Measurements from ENCODE around the gene OR51L1.

Gene OR51L1

GRCh38 chr11:5013012-5013411 is 18.4 kb downstream of the OR51L1 start:
- DNase-seq (ENCODE audit: insufficient read length, low spot score) (no peak), FAIRE-seq (no peak)
- TF ChIP-seq, protein P1, sequence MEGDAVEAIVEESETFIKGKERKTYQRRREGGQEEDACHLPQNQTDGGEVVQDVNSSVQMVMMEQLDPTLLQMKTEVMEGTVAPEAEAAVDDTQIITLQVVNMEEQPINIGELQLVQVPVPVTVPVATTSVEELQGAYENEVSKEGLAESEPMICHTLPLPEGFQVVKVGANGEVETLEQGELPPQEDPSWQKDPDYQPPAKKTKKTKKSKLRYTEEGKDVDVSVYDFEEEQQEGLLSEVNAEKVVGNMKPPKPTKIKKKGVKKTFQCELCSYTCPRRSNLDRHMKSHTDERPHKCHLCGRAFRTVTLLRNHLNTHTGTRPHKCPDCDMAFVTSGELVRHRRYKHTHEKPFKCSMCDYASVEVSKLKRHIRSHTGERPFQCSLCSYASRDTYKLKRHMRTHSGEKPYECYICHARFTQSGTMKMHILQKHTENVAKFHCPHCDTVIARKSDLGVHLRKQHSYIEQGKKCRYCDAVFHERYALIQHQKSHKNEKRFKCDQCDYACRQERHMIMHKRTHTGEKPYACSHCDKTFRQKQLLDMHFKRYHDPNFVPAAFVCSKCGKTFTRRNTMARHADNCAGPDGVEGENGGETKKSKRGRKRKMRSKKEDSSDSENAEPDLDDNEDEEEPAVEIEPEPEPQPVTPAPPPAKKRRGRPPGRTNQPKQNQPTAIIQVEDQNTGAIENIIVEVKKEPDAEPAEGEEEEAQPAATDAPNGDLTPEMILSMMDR (IDR thresholded peaks at IDR 0.05; ENCODE audit: insufficient read depth, missing control alignments) = no peak

DNA sequence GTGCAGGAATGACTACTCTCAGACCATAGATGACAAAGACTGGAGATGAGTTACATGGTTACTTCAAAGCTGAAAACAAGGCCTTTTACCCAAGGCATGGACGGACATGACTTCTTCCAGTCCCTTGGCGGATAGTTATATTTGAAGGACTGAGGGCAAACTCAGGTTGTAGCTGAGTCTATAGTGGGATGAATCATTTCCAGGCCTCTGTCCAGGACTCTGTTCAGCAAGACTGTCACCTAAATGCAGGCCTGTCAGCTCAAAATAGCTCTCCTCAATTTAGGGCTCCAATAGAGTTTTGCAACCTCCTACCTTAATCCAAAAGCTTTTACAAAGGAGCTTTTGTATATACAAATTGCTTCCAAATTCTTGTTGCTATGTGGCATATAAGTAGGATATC is 27.3 kb downstream of the OR51L1 start:
- TF ChIP-seq, protein P1 (IDR thresholded peaks at IDR 0.05; ENCODE audit: insufficient read depth, missing control alignments) = no peak
- FAIRE-seq (no peak), DNase-seq (ENCODE audit: insufficient read length, low spot score) (no peak)

DNA sequence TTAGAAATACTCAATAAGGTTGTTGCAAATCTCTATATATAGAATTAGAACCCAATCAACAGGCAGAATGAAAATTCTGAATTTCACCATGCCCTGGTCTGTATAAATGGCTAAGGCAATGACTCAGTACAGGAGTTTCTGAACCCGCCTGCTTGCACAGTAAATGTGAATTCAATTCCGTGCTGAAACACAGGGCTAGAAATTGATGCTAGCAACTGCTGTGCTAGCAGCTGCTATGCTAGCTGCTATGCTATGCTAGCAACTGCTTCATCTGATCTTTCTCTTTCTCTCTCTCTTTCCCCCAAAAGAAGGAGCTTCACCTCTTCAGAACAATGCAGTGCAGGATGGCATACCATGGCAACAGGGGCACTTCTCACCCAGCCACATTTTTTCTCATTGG is 42.0 kb downstream of the OR51L1 start:
- no peak for DNase-seq (ENCODE audit: insufficient read length, low spot score)
- no peak for FAIRE-seq
- TF ChIP-seq, protein P1 (IDR thresholded peaks at IDR 0.05; ENCODE audit: insufficient read depth, missing control alignments) = no peak

DNA sequence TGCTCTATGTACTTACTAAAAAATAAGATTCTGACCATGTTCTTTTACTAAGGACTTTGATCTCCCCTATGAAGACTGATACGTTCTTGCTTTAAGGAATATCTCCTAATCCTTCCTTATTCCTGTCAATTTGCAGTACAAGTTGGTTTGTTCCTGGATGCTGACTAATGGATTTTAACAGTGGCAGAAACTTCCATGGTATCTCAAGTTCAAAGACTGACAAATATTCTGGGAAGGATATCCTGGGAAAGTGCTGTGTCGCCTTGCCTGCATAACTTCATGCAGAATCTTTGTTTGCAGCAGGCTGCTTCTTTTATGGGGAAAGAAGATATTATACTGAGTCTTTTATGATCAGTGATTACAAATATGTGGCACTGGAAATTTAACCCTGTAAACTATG is 43.3 kb downstream of the OR51L1 start:
- no peak for DNase-seq (ENCODE audit: insufficient read length, low spot score)
- FAIRE-seq = no peak
- TF ChIP-seq, protein P1 (IDR thresholded peaks at IDR 0.05; ENCODE audit: insufficient read depth, missing control alignments) = no peak

DNA sequence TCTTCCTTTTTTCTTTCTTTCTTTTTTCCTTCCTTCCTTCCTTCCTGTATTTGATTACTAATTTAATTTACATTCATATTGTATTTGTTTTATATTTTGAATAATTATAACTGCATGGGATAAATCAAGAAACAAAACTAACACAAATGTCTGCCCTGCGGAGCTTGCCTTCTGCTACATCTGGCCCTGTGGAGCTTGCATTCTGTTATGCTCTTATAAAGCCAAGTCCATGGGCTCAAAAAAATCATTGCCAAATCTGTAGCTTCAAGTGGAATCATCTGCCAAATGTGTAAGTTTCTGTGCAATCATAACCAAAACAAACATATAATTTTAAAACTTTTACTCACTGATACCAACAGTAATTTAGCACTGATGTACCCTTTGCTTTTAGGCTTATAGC is 43.7 kb downstream of the OR51L1 start:
- FAIRE-seq (no peak), DNase-seq (ENCODE audit: insufficient read length, low spot score) (no peak)
- TF ChIP-seq, protein P1 (IDR thresholded peaks at IDR 0.05; ENCODE audit: insufficient read depth, missing control alignments) = no peak

DNA sequence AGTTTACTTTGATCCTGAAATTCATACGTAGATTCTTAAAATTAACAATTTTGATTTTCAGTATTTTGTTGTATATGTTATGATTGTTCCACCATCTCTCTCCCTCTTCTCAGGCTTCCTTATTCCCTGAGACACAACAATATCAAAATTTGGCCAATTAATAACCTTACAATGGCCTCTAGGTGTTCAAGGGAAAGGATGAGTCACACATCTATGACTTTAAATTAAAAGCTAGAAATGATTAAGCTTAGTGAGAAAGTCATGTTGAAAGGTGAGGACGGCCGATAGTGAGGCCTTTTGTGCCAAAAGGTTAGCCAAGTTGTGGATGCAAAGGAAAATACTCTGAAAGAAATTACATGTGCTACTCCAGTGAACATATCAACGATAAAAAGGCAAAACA is 46.2 kb downstream of the OR51L1 start:
- FAIRE-seq (no peak), DNase-seq (ENCODE audit: insufficient read length, low spot score) (no peak)

GRCh38 chr11:5042091-5042490 is 47.4 kb downstream of the OR51L1 start:
- TF ChIP-seq, protein P1 (IDR thresholded peaks at IDR 0.05; ENCODE audit: insufficient read depth, missing control alignments) = no peak
- DNase-seq (ENCODE audit: insufficient read length, low spot score) (no peak), FAIRE-seq (no peak)

More for the DNA sequence above, 46.2 kb downstream of the OR51L1 start:
- TF ChIP-seq, protein P1 (IDR thresholded peaks at IDR 0.05; ENCODE audit: insufficient read depth, missing control alignments) = no peak

Measured in D721Med (cell line).